HEK293 (cell line): ENCODE results near the gene PKLR.

Experiments used
- HOXC10 ChIP-seq: sonication (generic); formaldehyde crosslinking; IDR thresholded peaks from 2 replicates; pipeline ENCODE4 v1.8.1; 2023; ENCODE audit warnings: mild to moderate bottlenecking, missing genetic modification reagents
- KLF8 ChIP-seq: fragments of 450-650 bp; formaldehyde crosslinking; IDR thresholded peaks from 2 replicates; pipeline ENCODE4 v1.5.1; 2016; ENCODE audit warnings: missing biosample characterization, missing genetic modification characterization
- MZF1 ChIP-seq: fragments of 450-650 bp; formaldehyde crosslinking; IDR thresholded peaks from 2 replicates; pipeline ENCODE4 v1.5.1; 2017; ENCODE audit warnings: missing biosample characterization, missing genetic modification characterization, borderline replicate concordance
- OVOL3 ChIP-seq: fragments of 450-650 bp; formaldehyde crosslinking; IDR thresholded peaks from 2 replicates; pipeline ENCODE4 v1.5.1; 2016; ENCODE audit warnings: missing biosample characterization, missing genetic modification characterization
- PATZ1 ChIP-seq: fragments of 450-650 bp; formaldehyde crosslinking; IDR thresholded peaks from 2 replicates; pipeline ENCODE4 v1.5.1; 2016; ENCODE audit warnings: missing biosample characterization, missing genetic modification characterization
- PBX3 ChIP-seq: sonication (generic); formaldehyde crosslinking; IDR thresholded peaks from 2 replicates; pipeline ENCODE4 v1.8.1; 2022; ENCODE audit warnings: mild to moderate bottlenecking, moderate library complexity, missing genetic modification reagents
- RBAK ChIP-seq: fragments of 450-650 bp; formaldehyde crosslinking; IDR thresholded peaks from 2 replicates; pipeline ENCODE4 v1.5.1; 2016; ENCODE audit warnings: missing biosample characterization, missing genetic modification characterization
- SP2 ChIP-seq: fragments of 450-650 bp; formaldehyde crosslinking; IDR thresholded peaks from 2 replicates; pipeline ENCODE4 v1.5.1; 2016; ENCODE audit warnings: missing biosample characterization, missing genetic modification characterization
- SP7 ChIP-seq: fragments of 450-650 bp; formaldehyde crosslinking; IDR thresholded peaks from 2 replicates; pipeline ENCODE4 v1.5.1; 2016; ENCODE audit warnings: missing biosample characterization, missing genetic modification characterization
- ZBTB49 ChIP-seq: fragments of 450-650 bp; formaldehyde crosslinking; IDR thresholded peaks from 2 replicates; pipeline ENCODE4 v1.5.1; 2016; ENCODE audit warnings: missing biosample characterization, missing genetic modification characterization, low read depth
- ZEB2 ChIP-seq: fragments of 450-650 bp; formaldehyde crosslinking; IDR thresholded peaks from 2 replicates; pipeline ENCODE4 v1.5.1; 2016; ENCODE audit warnings: missing biosample characterization, missing genetic modification characterization
- ZFP69B ChIP-seq: fragments of 450-650 bp; formaldehyde crosslinking; IDR thresholded peaks from 2 replicates; pipeline ENCODE4 v1.5.1; 2016; ENCODE audit warnings: missing biosample characterization, missing genetic modification characterization
- ZNF148 ChIP-seq: fragments of 450-650 bp; formaldehyde crosslinking; IDR thresholded peaks from 2 replicates; pipeline ENCODE4 v1.5.0; 2017; ENCODE audit warnings: missing biosample characterization, missing genetic modification characterization, borderline replicate concordance
- ZNF16 ChIP-seq: fragments of 450-650 bp; formaldehyde crosslinking; IDR thresholded peaks from 2 replicates; pipeline ENCODE4 v1.5.1; 2016; ENCODE audit warnings: low read depth, missing biosample characterization, missing genetic modification characterization
- ZNF221 ChIP-seq: fragments of 450-650 bp; formaldehyde crosslinking; IDR thresholded peaks from 2 replicates; pipeline ENCODE4 v1.5.1; 2017; ENCODE audit warnings: missing biosample characterization, missing genetic modification characterization, borderline replicate concordance
- ZNF23 ChIP-seq: fragments of 450-650 bp; formaldehyde crosslinking; IDR thresholded peaks from 2 replicates; pipeline ENCODE4 v1.5.1; 2016; ENCODE audit warnings: missing biosample characterization, missing genetic modification characterization, borderline replicate concordance
- ZNF311 ChIP-seq: fragments of 450-650 bp; formaldehyde crosslinking; IDR thresholded peaks from 2 replicates; pipeline ENCODE4 v1.5.1; 2017; ENCODE audit warnings: missing biosample characterization, missing genetic modification characterization, borderline replicate concordance
- ZNF341 ChIP-seq: fragments of 450-650 bp; formaldehyde crosslinking; IDR thresholded peaks from 2 replicates; pipeline ENCODE4; 2016; ENCODE audit warnings: low read depth, missing biosample characterization, missing genetic modification characterization
- ZNF391 ChIP-seq: fragments of 450-650 bp; formaldehyde crosslinking; IDR thresholded peaks from 2 replicates; pipeline ENCODE4 v1.5.1; 2016; ENCODE audit warnings: low read depth, missing biosample characterization, missing genetic modification characterization, borderline replicate concordance
- ZNF548 ChIP-seq: fragments of 450-650 bp; formaldehyde crosslinking; IDR thresholded peaks from 2 replicates; pipeline ENCODE4 v1.5.1; 2016; ENCODE audit warnings: missing biosample characterization, missing genetic modification characterization
- ZNF580 ChIP-seq: fragments of 450-650 bp; formaldehyde crosslinking; IDR thresholded peaks from 2 replicates; pipeline ENCODE4 v1.5.1; 2016; ENCODE audit warnings: missing biosample characterization, missing genetic modification characterization
- ZNF600 ChIP-seq: fragments of 450-650 bp; formaldehyde crosslinking; IDR thresholded peaks from 2 replicates; pipeline ENCODE4 v1.5.1; 2016; ENCODE audit warnings: missing biosample characterization, missing genetic modification characterization
- ZNF639 ChIP-seq: fragments of 450-650 bp; formaldehyde crosslinking; IDR thresholded peaks from 2 replicates; pipeline ENCODE4 v1.5.1; 2016; ENCODE audit warnings: missing biosample characterization, missing genetic modification characterization
- ZSCAN16 ChIP-seq: fragments of 450-650 bp; formaldehyde crosslinking; IDR thresholded peaks from 2 replicates; pipeline ENCODE4 v1.5.1; 2016; ENCODE audit warnings: missing biosample characterization, missing genetic modification characterization
- ZSCAN5A ChIP-seq: fragments of 450-650 bp; formaldehyde crosslinking; IDR thresholded peaks from 2 replicates; pipeline ENCODE4 v1.5.1; 2016; ENCODE audit warnings: missing biosample characterization, missing genetic modification characterization

Gene PKLR

GRCh38 chr1:155272466-155273342 is 28.5 kb downstream of the PKLR start (continued):
- TF ChIP-seq ZNF639: peak; percentile 57; the same call in 1 of the 2 replicates
- TF ChIP-seq ZNF23 (tag by site-specific recombination): no peak
- TF ChIP-seq PBX3 (CRISPR knock-in tag): no peak
- no peak for TF ChIP-seq ZNF16 (tag by site-specific recombination)
- no peak for TF ChIP-seq ZNF221 (tag by site-specific recombination)
- no peak for TF ChIP-seq ZNF548 (tag by site-specific recombination)
- TF ChIP-seq SP7 (tag by site-specific recombination): no peak
- no peak for TF ChIP-seq ZFP69B
- no peak for TF ChIP-seq ZNF391 (tag by site-specific recombination)
- peak; percentile 62 for TF ChIP-seq ZNF600
- no peak for TF ChIP-seq RBAK (tag by site-specific recombination)
- TF ChIP-seq ZNF148 (tag by site-specific recombination): no peak
- no peak for TF ChIP-seq ZNF341
- TF ChIP-seq PATZ1: peak; percentile 82
- TF ChIP-seq ZNF580 (tag by site-specific recombination): no peak
- TF ChIP-seq OVOL3 (tag by site-specific recombination): no peak
- no peak for TF ChIP-seq ZNF311 (tag by site-specific recombination)
- peak; percentile 61; the same call in 1 of the 2 replicates for TF ChIP-seq KLF8 (tag by site-specific recombination)
- TF ChIP-seq ZSCAN16 (tag by site-specific recombination): no peak
- no peak for TF ChIP-seq ZBTB49 (tag by site-specific recombination)
- TF ChIP-seq HOXC10 (CRISPR knock-in tag): 0 out of 2 replicates have a peak, but pooled peaks have one; percentile 44
- 0 out of 2 replicates have a peak, but pooled peaks have one; percentile 23 for TF ChIP-seq ZEB2
- peak; percentile 83; the same call in 1 of the 2 replicates for TF ChIP-seq SP2
- TF ChIP-seq MZF1 (tag by site-specific recombination): no peak
- TF ChIP-seq ZSCAN5A (tag by site-specific recombination): 0 out of 2 replicates have a peak, but pooled peaks have one; percentile 30
